ENCODE results near the gene ADGRV1. TPM values are rescaled to one million over a fixed set of nuclear protein-coding genes. Genes with fewer than 3 reads are reported as not detected.
"Not testable (repeated sequence)": the region's sequence is repeated elsewhere in the genome, so short reads cannot be mapped to it uniquely, and the experiment has no call there.

Gene ADGRV1
- total RNA-seq, 2 donors from 2014 or later = 0.44 to 0.52 TPM

- ATAC-seq (no peak), DNase-seq (no peak)
- H3K9me3 ChIP-seq (ENCODE audit: control insufficient read depth, low read length, poor library complexity, severe bottlenecking) = no peaks in the 10 kb centered on the region
- Mint-ChIP-seq H3K4me3 (no peak overlapping the region), H3K27ac (no peak overlapping the region), H3K36me3 (ENCODE audit: low read depth) (peaks cover 4% of the 10 kb centered on the region), H3K4me1 (no peaks in the 10 kb centered on the region), H3K27me3 (peaks cover 29% of the 10 kb centered on the region)
These were observed 448.7 kb downstream of the ADGRV1 start for GRCh38 chr5:91007251-91007650.

GRCh38 chr5:91007780-91008402 lies 449.3 kb downstream of the ADGRV1 start:
- Mint-ChIP-seq H3K36me3 (ENCODE audit: low read depth) (peaks cover 4% of the 10 kb centered on the region), H3K27me3 (peaks cover 29% of the 10 kb centered on the region), H3K4me3 (no peak overlapping the region), H3K4me1 (no peaks in the 10 kb centered on the region), H3K27ac (no peak overlapping the region)
- no peak for DNase-seq
- no peak for ATAC-seq
- no peaks in the 10 kb centered on the region for H3K9me3 ChIP-seq (ENCODE audit: control insufficient read depth, low read length, poor library complexity, severe bottlenecking)

- no peaks in the 10 kb centered on the region for H3K9me3 ChIP-seq (ENCODE audit: control insufficient read depth, low read length, poor library complexity, severe bottlenecking)
- ATAC-seq (no peak), DNase-seq (no peak)
- peaks cover 4% of the 10 kb centered on the region for H3K36me3 Mint-ChIP-seq (ENCODE audit: low read depth)
- no peak overlapping the region for H3K4me3 Mint-ChIP-seq
- no peak overlapping the region for H3K27ac Mint-ChIP-seq
- H3K27me3 Mint-ChIP-seq = peaks cover 14% of the 10 kb centered on the region
- no peaks in the 10 kb centered on the region for H3K4me1 Mint-ChIP-seq
These were observed 451.5 kb downstream of the ADGRV1 start for GRCh38 chr5:91010090-91010489.

- H3K4me1 Mint-ChIP-seq = no peaks in the 10 kb centered on the region
- DNase-seq (no peak), ATAC-seq (no peak)
- H3K27ac Mint-ChIP-seq = no peak overlapping the region
- H3K9me3 ChIP-seq (ENCODE audit: control insufficient read depth, low read length, poor library complexity, severe bottlenecking) = no peaks in the 10 kb centered on the region
- H3K36me3 Mint-ChIP-seq (ENCODE audit: low read depth) = no peaks in the 10 kb centered on the region
- H3K27me3 Mint-ChIP-seq = peaks cover 6% of the 10 kb centered on the region
- H3K4me3 Mint-ChIP-seq = no peak overlapping the region
These were observed 452.4 kb downstream of the ADGRV1 start for GRCh38 chr5:91011029-91011428.

- DNase-seq; H3K27ac Mint-ChIP-seq; H3K4me1 Mint-ChIP-seq; ATAC-seq; H3K9me3 ChIP-seq (ENCODE audit: control insufficient read depth, low read length, poor library complexity, severe bottlenecking); H3K36me3 Mint-ChIP-seq (ENCODE audit: low read depth); H3K4me3 Mint-ChIP-seq: not testable (repeated sequence)
- H3K27me3 Mint-ChIP-seq = peaks cover 13% of the 10 kb centered on the region
These were observed 454.3 kb downstream of the ADGRV1 start for GRCh38 chr5:91012867-91013266.

GRCh38 chr5:91016322-91016721 lies 457.7 kb downstream of the ADGRV1 start:
- H3K36me3 Mint-ChIP-seq (ENCODE audit: low read depth) = no peaks in the 10 kb centered on the region
- ATAC-seq (no peak), DNase-seq (no peak)
- H3K9me3 ChIP-seq (ENCODE audit: control insufficient read depth, low read length, poor library complexity, severe bottlenecking) = no peaks in the 10 kb centered on the region
- no peak overlapping the region for H3K4me3 Mint-ChIP-seq
- no peaks in the 10 kb centered on the region for H3K4me1 Mint-ChIP-seq
- H3K27ac Mint-ChIP-seq = no peak overlapping the region
- H3K27me3 Mint-ChIP-seq = peaks cover 20% of the 10 kb centered on the region

GRCh38 chr5:91016954-91017700 lies 458.5 kb downstream of the ADGRV1 start:
- no peaks in the 10 kb centered on the region for H3K9me3 ChIP-seq (ENCODE audit: control insufficient read depth, low read length, poor library complexity, severe bottlenecking)
- no peak for ATAC-seq
- Mint-ChIP-seq H3K4me3 (no peak overlapping the region), H3K27me3 (peaks cover 20% of the 10 kb centered on the region), H3K4me1 (no peaks in the 10 kb centered on the region), H3K36me3 (ENCODE audit: low read depth) (no peaks in the 10 kb centered on the region), H3K27ac (no peak overlapping the region)
- DNase-seq = no peak

GRCh38 chr5:91018200-91018599 lies 459.6 kb downstream of the ADGRV1 start:
- Mint-ChIP-seq H3K36me3 (ENCODE audit: low read depth) (no peaks in the 10 kb centered on the region), H3K27me3 (peaks cover 20% of the 10 kb centered on the region), H3K27ac (no peak overlapping the region), H3K4me3 (no peak overlapping the region), H3K4me1 (no peaks in the 10 kb centered on the region)
- DNase-seq (no peak), ATAC-seq (no peak)
- no peaks in the 10 kb centered on the region for H3K9me3 ChIP-seq (ENCODE audit: control insufficient read depth, low read length, poor library complexity, severe bottlenecking)

- Mint-ChIP-seq H3K4me3 (no peak overlapping the region), H3K36me3 (ENCODE audit: low read depth) (no peaks in the 10 kb centered on the region), H3K27ac (no peak overlapping the region), H3K27me3 (peaks cover 20% of the 10 kb centered on the region), H3K4me1 (no peaks in the 10 kb centered on the region)
- DNase-seq (no peak), ATAC-seq (no peak)
- H3K9me3 ChIP-seq (ENCODE audit: control insufficient read depth, low read length, poor library complexity, severe bottlenecking) = no peaks in the 10 kb centered on the region
These were observed 460.2 kb downstream of the ADGRV1 start for GRCh38 chr5:91018712-91019371.

GRCh38 chr5:91020065-91020800 lies 461.6 kb downstream of the ADGRV1 start:
- peaks cover 20% of the 10 kb centered on the region for H3K27me3 Mint-ChIP-seq
- no peaks in the 10 kb centered on the region for H3K4me1 Mint-ChIP-seq
- H3K27ac Mint-ChIP-seq = no peak overlapping the region
- DNase-seq (no peak), ATAC-seq (no peak)
- H3K36me3 Mint-ChIP-seq (ENCODE audit: low read depth) = no peaks in the 10 kb centered on the region
- H3K4me3 Mint-ChIP-seq = no peak overlapping the region
- H3K9me3 ChIP-seq (ENCODE audit: control insufficient read depth, low read length, poor library complexity, severe bottlenecking) = no peaks in the 10 kb centered on the region

- H3K9me3 ChIP-seq (ENCODE audit: control insufficient read depth, low read length, poor library complexity, severe bottlenecking) = no peaks in the 10 kb centered on the region
- peaks cover 13% of the 10 kb centered on the region for H3K27me3 Mint-ChIP-seq
- ATAC-seq (no peak), DNase-seq (no peak)
- no peaks in the 10 kb centered on the region for H3K36me3 Mint-ChIP-seq (ENCODE audit: low read depth)
- H3K27ac Mint-ChIP-seq = no peak overlapping the region
- H3K4me1 Mint-ChIP-seq = no peaks in the 10 kb centered on the region
- no peak overlapping the region for H3K4me3 Mint-ChIP-seq
These were observed 463.9 kb downstream of the ADGRV1 start for GRCh38 chr5:91022518-91022917.

- H3K27me3 Mint-ChIP-seq = peaks cover 21% of the 10 kb centered on the region
- ATAC-seq = no peak
- H3K27ac Mint-ChIP-seq = no peak overlapping the region
- no peak for DNase-seq
- H3K4me1 Mint-ChIP-seq = no peaks in the 10 kb centered on the region
- H3K9me3 ChIP-seq (ENCODE audit: control insufficient read depth, low read length, poor library complexity, severe bottlenecking) = no peaks in the 10 kb centered on the region
- H3K4me3 Mint-ChIP-seq = no peak overlapping the region
- peaks cover 2% of the 10 kb centered on the region for H3K36me3 Mint-ChIP-seq (ENCODE audit: low read depth)
These were observed 465.6 kb downstream of the ADGRV1 start for GRCh38 chr5:91024206-91024605.

- ATAC-seq (no peak), DNase-seq (no peak)
- H3K9me3 ChIP-seq (ENCODE audit: control insufficient read depth, low read length, poor library complexity, severe bottlenecking) = no peaks in the 10 kb centered on the region
- no peaks in the 10 kb centered on the region for H3K4me1 Mint-ChIP-seq
- H3K27me3 Mint-ChIP-seq = peaks cover 17% of the 10 kb centered on the region
- H3K36me3 Mint-ChIP-seq (ENCODE audit: low read depth) = peaks cover 2% of the 10 kb centered on the region
- no peak overlapping the region for H3K4me3 Mint-ChIP-seq
- no peak overlapping the region for H3K27ac Mint-ChIP-seq
These were observed 466.1 kb downstream of the ADGRV1 start for GRCh38 chr5:91024727-91025126.

All from T-helper 17 cell (primary cell).